Heart left ventricle (tissue), 16 donors: Measurements from ENCODE around the gene UBXN4. TPM values are rescaled to one million over a fixed set of nuclear protein-coding genes. Genes with fewer than 3 reads are reported as not detected.
"Not testable (repeated sequence)": the region's sequence is repeated elsewhere in the genome, so short reads cannot be mapped to it uniquely, and the experiment has no call there.

ENCODE experiments used
- ATAC-seq, 4 donors: fragments of 200-7000 bp; cut with Tn5 transposase; one replicate each; pipeline ENCODE4 v1.9.1; 2020 to 2022; ENCODE audit warnings: moderate library complexity in 4 of 4, mild to moderate bottlenecking in 3 of 4, moderate number of reproducible peaks in 1 of 4
- DNase-seq, 5 donors: peaks; one replicate each; pipeline ENCODE4 v3.0.0-alpha.2; 2020
- H3K27ac ChIP-seq, 12 donors: fragments of 200-600 bp; sonication (generic) in 4 of 12; one replicate each; pipeline versions ENCODE4 v1.5.0 to v1.8.0; 2016 to 2022; ENCODE audit warnings: mild to moderate bottlenecking in 2 of 12
- H3K27me3 ChIP-seq, 9 donors: fragments of 200-600 bp; sonication (generic) in 2 of 9; one replicate each; pipeline versions ENCODE4 v1.5.1 to v1.8.0; 2016 to 2022; ENCODE audit warnings: mild to moderate bottlenecking in 3 of 9
- H3K36me3 ChIP-seq, 9 donors: fragments of 200-600 bp; sonication (generic) in 2 of 9; one replicate each; pipeline versions ENCODE4 v1.5.0 to v1.8.0; 2018 to 2022; ENCODE audit warnings: mild to moderate bottlenecking in 2 of 9
- H3K4me1 ChIP-seq, 12 donors: fragments of 200-600 bp; sonication (generic) in 4 of 12; one replicate each; pipeline versions ENCODE4 v1.5.0 to v1.8.0; 2016 to 2022; ENCODE audit warnings: mild to moderate bottlenecking in 3 of 12
- H3K4me3 ChIP-seq, 12 donors: fragments of 200-600 bp; sonication (generic) in 4 of 12; one replicate each; pipeline versions ENCODE4 v1.5.0 to v1.8.0; 2017 to 2022; ENCODE audit warnings: mild to moderate bottlenecking in 9 of 12, moderate library complexity in 4 of 12
- H3K9me3 ChIP-seq, 12 donors: fragments of 200-600 bp; sonication (generic) in 4 of 12; one replicate each; pipeline versions ENCODE4 v1.5.0 to v1.8.0; 2016 to 2022; ENCODE audit warnings: mild to moderate bottlenecking in 1 of 12
- CTCF ChIP-seq, 12 donors: fragments of 200-600 bp; sonication (generic) in 4 of 12; IDR thresholded peaks; one replicate each; pipeline versions ENCODE4 v1.5.0 to v1.8.0; 2018 to 2022; ENCODE audit warnings: antibody characterized with exemption in 12 of 12, mild to moderate bottlenecking in 5 of 12
- POLR2A ChIP-seq, 2 donors: fragments of 450-650 bp; IDR thresholded peaks; one replicate each; pipeline ENCODE4 v1.6.1; 2017; ENCODE audit warnings: antibody characterized with exemption in 2 of 2, mild to moderate bottlenecking in 2 of 2, moderate library complexity in 2 of 2
- WGBS, 4 donors: extraction: QIAGEN DNeasy Blood & Tissue Kit in 2 of 4; methylation state at CpG; one replicate each; pipeline versions ENCODE4 v1.1.5 to v1.1.7; 2013 to 2018; 5-methylcytosine and 5-hydroxymethylcytosine counted together
- intact Hi-C, 10 donors: fragments of 100-400 bp; cut with DNase I; formaldehyde crosslinking; loops; one replicate each; pipeline versions ENCODE4 v1.11.1 to v1.14.2; 2022
- polyA plus RNA-seq, 2 donors: library from polyadenylated mRNA; stranded (reverse); fragments of 200-250 nt; gene quantifications; one replicate each; pipeline ENCODE4 v1.2.3, GENCODE V29; 2013
- total RNA-seq, 9 donors: library from RNA; depleted of rRNA in 2 of 9; stranded (reverse); fragments of >200 nt in 2 of 9; fragmentation: NEBNext Ultra II Directional in 3 of 9; extraction: Animal tissue kit (Norgen Biotek cat#: 25700) in 3 of 9; gene quantifications; one replicate each; pipeline versions ENCODE4 v1.1.0 to v1.2.4, GENCODE V29; 2016 to 2023
- donor health status: ischemic (EF 13 %, LVEDD 7.1; RV severe dilation, severe dysfunction).
- donor health status: healthy with polysubstance abuse.
- donor health status: DM: no; HTN: yes; CAD: no.
- donor health status: DM: no; HTN: no; CAD: no.
- donor health status: ischemic (EF 25% LVEDD 6.9; RV normal size, moderate dysfunction).
- donor health status: ischemic (EF 25% LVEDD 5.7; RV mildly dilated, moderate dysfunction).
- donor health status: healthy.
- donor health status: DM: yes; HTN: yes; CAD: no.
- donor health status: ischemic (EF 35%, LVEDD 5.7; RV mildly dilated, moderate dysfunction).
- donor health status: nonischemic (EF 11% LVEDD 7.7; RV severe dilation, severe dysfunction).
- donor health status: DM: yes; HTN: yes; CAD: no.
- donor health status: PGD.
- donor health status: ischemic (EF 29% LVEDD 5.4; RV normal size, mild dysfunction).
- donor health status: nonischemic (EF 23%, LVEDD 6.1; RV moderate dilation, normal function).

Gene UBXN4
- total and polyA plus RNA-seq, 11 donors: 28.2 to 90.5 (median 54.6) TPM

- intact Hi-C loops: loop anchor here in 2 of 10 donors (10.0 kb wide), 1 partner anchor 227 kb away; no protein-coding TSS in a partner anchor
- DNase-seq: no peak
- Histone ChIP-seq H3K36me3 (peaks cover 0 to 3% (median 0%) of the 10 kb centered on the region in 9 donors), H3K9me3 (no peaks in the 10 kb centered on the region), H3K27ac (no peak overlapping the region), H3K27me3 (no peaks in the 10 kb centered on the region), H3K4me3 (no peak overlapping the region), H3K4me1 (no peaks in the 10 kb centered on the region)
- TF ChIP-seq CTCF (IDR thresholded peaks at IDR 0.05) (no peak), POLR2A (IDR thresholded peaks at IDR 0.05) (no peak)
- WGBS, 4 donors: 80 to 91% (median 86%) methylated on average over 2 of the region's 2 CpGs
- no peak for ATAC-seq
Measured at GRCh38 chr2:135701442-135701841, 40.2 kb upstream of the UBXN4 start.

- H3K4me1 ChIP-seq: no peaks in the 10 kb centered on the region
- H3K27me3 ChIP-seq: no peaks in the 10 kb centered on the region
- no peaks in the 10 kb centered on the region for H3K9me3 ChIP-seq
- intact Hi-C loops: loop anchor here in 2 of 10 donors (10.0 kb wide), 1 partner anchor 228 kb away; no protein-coding TSS in a partner anchor
- TF ChIP-seq CTCF (IDR thresholded peaks at IDR 0.05) (no peak), POLR2A (IDR thresholded peaks at IDR 0.05) (no peak)
- no peak for DNase-seq
- no peak for ATAC-seq
- peaks cover 0 to 2% (median 0%) of the 10 kb centered on the region in 9 donors for H3K36me3 ChIP-seq
- 13 to 42% (median 21%) methylated on average over 1 of the region's 1 CpG for WGBS, 4 donors
- no peak overlapping the region for H3K4me3 ChIP-seq
- H3K27ac ChIP-seq: no peak overlapping the region
Measured at GRCh38 chr2:135703300-135703699, 38.4 kb upstream of the UBXN4 start.

- not testable (repeated sequence) for H3K9me3 ChIP-seq, ATAC-seq, DNase-seq, H3K36me3 ChIP-seq, H3K27ac ChIP-seq, H3K27me3 ChIP-seq, H3K4me1 ChIP-seq, H3K4me3 ChIP-seq
- intact Hi-C loops: loop anchor here in 2 of 10 donors (10.0 kb wide), 1 partner anchor 229 kb away; no protein-coding TSS in a partner anchor
- WGBS, 4 donors: 93 to 99% (median 96%) methylated on average over 5 of the region's 5 CpGs
Measured at GRCh38 chr2:135704075-135704474, 37.6 kb upstream of the UBXN4 start.

- no peak overlapping the region for H3K4me3 ChIP-seq
- no peak for TF ChIP-seq POLR2A (IDR thresholded peaks at IDR 0.05)
- TF ChIP-seq CTCF (IDR thresholded peaks at IDR 0.05): no peak
- peaks cover 0 to 13% (median 3%) of the 10 kb centered on the region in 9 donors for H3K36me3 ChIP-seq
- intact Hi-C loops: loop anchor here in 7 of 10 donors (2.0 to 10.0 kb wide), 6 partner anchors 233 to 721 kb away; no protein-coding TSS in a partner anchor
- no peak for ATAC-seq
- H3K27me3 ChIP-seq: no peaks in the 10 kb centered on the region
- H3K9me3 ChIP-seq: no peaks in the 10 kb centered on the region
- H3K27ac ChIP-seq: no peak overlapping the region
- no peak for DNase-seq
- 93 to 98% (median 95%) methylated on average over 4 of the region's 4 CpGs for WGBS, 4 donors
- no peaks in the 10 kb centered on the region for H3K4me1 ChIP-seq
Measured at GRCh38 chr2:135708159-135708558, 33.5 kb upstream of the UBXN4 start.

- WGBS, 4 donors: 62 to 67% (median 65%) methylated on average over 6 of the region's 6 CpGs
- Histone ChIP-seq H3K27me3 (no peaks in the 10 kb centered on the region), H3K9me3 (no peaks in the 10 kb centered on the region), H3K4me3 (no peak overlapping the region), H3K4me1 (no peaks in the 10 kb centered on the region), H3K27ac (no peak overlapping the region), H3K36me3 (peaks cover 0 to 17% (median 3%) of the 10 kb centered on the region in 9 donors)
- no peak for TF ChIP-seq POLR2A (IDR thresholded peaks at IDR 0.05)
- TF ChIP-seq CTCF (IDR thresholded peaks at IDR 0.05): peak in 11 of 12 donors; percentile 91 to 99 (median 95)
- DNase-seq (peak; percentile 28 to 66 (median 50)), ATAC-seq (peak in 1 of 4 donors; percentile 54)
- intact Hi-C loops: loop anchor here (1.0 to 10.0 kb wide), 8 partner anchors 235 to 723 kb away; no protein-coding TSS in a partner anchor
Measured at GRCh38 chr2:135709992-135710391, 31.7 kb upstream of the UBXN4 start.

- not testable (repeated sequence) for ATAC-seq, H3K27me3 ChIP-seq, H3K9me3 ChIP-seq, H3K4me3 ChIP-seq, DNase-seq, H3K27ac ChIP-seq, H3K4me1 ChIP-seq
- intact Hi-C loops: loop anchor here in 1 of 10 donors (10.0 kb wide), 1 partner anchor 240 kb away; no protein-coding TSS in a partner anchor
- peaks cover 0 to 51% (median 39%) of the 10 kb centered on the region in 9 donors for H3K36me3 ChIP-seq
- WGBS, 4 donors: 92 to 96% (median 95%) methylated on average over 9 of the region's 9 CpGs
Measured at GRCh38 chr2:135715086-135715485, 26.6 kb upstream of the UBXN4 start.
